Left forelimb (tissue), 1 donor: ENCODE data around the gene EHD1.

Experiments
- DNase-seq: peaks from one replicate; pipeline ENCODE4 v3.0.0-alpha.2; 2018; ENCODE audit warnings: low spot score

EHD1 gene

DNA sequence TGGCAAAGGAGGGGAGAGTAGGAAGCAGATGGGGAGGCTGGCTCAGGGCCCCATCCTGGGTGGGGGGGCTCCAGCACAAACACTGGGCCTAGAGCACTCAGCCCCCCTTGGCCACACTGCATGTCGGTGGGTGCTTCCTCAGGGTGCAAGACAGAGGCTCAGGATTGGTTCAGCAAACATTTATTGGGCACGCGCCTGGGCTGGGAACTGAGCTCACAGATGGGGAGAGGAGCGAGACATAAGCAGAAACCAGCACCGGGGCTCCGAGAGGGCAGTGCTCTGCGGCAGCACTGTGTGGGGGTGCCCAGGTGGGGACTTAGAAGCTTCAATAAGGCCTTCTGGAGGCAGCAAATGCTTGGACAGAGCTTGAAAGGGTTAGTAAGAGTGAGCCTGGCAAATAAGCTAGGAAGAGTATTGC lies 12.1 kb upstream of the EHD1 start:
- DNase-seq, result no peak

DNA sequence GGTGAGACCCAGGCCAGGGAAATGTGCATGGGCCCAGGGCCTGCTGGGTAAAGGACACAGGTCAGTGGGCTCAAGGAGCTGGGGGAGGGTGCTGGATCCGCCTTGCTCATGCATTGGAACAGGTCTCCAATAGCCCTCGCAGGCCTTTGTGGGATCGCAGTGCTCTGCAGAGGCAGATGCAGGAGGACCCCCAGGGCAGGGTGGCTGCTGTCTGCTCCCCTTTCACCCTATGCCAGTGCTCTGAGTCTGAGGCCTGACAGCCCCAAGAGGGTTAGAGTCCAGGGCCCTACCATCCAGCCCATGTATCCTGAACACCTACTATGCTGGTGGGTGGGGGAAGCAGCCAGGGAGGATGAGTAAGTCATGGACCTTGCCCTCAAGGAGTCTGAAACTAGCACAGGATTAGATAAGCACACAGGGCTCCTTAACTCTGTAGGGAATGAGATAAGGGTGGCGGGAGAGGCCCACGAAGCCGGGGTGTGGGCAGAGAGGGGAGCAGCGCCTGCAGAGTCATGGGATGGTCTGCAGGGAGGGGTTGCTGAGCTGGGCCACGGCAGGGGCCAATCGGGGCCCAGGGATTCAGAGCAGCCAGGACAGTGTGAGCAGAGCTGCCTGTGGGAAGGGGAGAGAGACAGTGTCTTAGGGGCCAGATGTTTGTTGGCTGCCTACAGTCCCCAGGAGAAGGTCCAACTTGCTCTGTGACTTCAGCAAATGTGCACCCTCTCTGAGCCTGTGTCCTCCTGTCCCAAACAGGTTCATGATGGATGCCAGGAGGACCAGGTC lies 10.5 kb upstream of the EHD1 start:
- DNase-seq, result no peak

DNA sequence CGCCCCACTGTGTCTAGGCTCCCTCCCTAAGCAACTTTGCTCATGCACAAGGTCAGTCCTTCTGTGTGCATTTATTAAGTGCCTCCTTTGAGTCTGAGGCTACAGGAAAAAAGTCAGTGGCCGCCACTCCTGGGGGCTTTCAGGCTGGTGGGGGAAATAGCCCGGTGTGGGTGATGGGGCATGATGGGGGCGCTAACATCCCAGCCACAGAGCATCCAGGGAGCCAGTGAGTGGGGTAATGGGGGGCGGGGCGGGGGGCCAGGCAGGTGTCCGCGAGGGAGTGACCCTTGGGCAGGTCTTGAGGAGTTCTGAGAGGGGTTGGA lies 9.9 kb upstream of the EHD1 start:
- no peak for DNase-seq

DNA sequence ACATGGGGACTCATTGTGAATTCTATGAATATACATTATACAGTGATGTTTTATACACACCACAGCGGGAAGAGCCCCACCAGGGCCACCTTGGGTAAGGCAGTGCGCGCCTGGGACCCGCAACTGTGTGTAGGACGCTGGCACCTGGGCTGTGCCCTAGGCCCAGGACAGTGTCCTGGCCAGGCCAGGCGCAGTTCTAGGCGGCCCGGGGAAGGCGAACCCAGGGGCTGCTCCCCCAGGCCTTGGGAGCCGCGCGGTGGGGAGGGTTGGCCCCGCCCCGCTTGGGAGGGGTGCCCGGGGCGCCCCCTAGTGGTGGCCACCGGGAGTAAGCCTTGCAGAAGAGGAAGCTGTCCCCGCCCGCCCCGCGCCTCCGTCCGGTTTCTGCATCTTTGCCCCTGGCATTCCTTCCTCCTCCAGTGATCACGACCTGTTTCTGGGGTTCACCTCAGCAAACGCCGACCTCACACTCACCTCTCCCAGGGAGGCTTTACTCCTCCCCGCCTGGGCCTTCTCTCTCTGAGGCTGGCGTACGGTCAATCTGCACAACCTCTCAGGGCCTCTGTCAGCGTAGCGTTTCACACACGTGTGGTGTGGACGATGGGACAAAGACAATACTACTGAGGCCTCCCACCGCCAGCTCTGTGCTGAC lies 9.5 kb upstream of the EHD1 start:
- peak; percentile 89 for DNase-seq

DNA sequence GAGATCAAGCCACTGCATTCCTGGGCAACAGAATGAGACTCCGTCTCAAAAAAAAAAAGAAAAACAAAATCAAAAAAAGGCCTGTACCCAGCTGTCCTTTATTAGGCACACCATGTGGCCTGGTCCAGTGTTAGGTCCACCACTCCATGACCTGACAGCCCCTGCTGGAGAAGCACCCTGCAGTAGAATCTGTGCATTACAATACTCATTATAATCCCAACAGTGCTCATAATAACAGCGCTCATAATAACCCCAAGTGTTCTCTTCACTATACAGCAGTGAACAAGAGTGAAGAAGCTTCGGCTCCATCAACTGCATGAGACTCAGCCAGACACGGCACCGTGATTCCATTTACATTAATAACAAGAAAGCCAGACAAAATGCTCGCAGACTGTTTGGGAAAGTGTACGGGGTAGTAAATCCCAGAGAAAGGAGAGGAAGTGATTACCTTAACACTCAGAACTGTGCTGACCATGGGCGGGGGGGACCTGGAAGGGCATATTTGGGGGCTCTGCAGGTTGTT lies 8.9 kb upstream of the EHD1 start:
- DNase-seq, result no peak

DNA sequence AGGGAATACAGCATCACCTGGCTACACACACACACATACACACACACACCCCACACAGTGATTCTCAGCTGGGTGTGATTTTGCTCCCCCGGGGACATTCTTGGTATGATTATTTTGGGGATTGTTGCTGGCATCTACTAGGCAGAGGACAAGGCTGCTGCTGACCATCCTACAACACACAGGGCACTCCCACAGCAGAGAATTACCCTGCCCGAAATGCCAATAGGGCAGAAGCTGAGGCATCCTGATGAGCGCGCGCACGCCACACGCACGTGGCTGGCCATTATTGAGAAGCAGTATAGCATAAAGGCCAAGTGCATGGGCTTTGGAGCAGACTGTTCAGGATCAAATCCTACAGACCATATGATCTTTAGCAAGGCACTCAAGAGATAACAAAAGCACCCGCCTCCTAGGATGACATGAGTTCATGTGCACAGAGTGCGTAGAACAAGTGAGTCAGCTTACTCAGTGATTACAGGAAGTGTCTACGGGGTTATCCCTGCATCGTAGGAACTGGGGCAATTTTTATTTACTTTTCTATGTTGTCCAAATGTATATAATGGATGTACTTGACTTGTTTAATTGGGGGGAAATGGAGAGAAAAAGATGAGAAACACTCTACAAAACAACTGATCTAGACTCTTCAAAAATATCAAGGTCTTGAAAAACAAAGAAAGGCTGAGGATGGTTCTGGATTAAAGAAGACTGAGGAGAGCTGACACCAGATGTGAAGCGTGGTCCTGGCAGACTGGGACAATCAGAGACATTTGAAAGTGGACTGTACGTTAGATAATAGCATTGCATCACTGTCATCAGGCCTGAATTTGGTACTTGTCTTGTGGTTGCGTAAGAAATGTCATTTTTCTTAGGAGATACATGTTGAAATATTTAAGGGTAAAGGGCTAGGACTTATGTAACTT lies 7.2 kb upstream of the EHD1 start:
- DNase-seq, result no peak

DNA sequence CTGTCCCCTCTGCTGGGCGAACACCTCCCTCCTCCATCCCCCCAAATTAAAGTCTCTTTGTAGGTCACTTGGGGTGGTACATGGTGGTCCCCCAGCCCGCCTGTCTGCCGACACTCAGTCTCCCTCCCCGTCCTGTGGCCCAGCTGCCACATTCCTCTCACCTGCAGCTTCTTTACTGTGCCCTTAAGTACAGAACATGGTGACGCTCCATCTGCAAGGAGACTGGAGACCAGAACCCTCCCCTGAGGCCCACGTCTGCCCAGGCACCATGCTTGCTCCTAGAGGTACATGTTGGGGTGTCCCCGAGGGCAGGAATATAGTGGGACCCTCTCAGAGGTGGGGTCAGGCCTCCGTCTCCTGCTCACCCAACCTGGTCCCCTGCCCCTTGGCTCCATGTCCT lies 5.6 kb upstream of the EHD1 start:
- no peak for DNase-seq

DNA sequence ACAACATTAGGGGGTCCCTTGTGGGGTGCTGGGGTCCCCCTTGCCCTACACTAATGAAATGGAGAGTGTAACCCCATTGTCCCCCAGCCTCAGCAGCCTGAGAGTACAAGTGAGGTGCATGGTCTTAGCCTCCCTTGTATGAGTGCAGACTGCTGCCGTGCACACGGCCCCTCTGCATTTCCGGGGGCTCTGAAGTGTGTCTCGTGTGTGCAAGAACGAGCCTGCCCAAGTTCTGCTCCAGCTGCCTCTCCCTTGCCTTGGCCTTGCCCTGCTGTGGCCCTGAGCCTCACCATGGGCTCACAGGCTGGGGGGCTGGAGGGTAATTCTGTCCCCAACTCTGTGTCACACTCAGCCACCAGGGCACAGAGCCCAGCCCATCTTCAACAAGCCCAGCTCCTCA lies 5.2 kb upstream of the EHD1 start:
- DNase-seq, result no peak

DNA sequence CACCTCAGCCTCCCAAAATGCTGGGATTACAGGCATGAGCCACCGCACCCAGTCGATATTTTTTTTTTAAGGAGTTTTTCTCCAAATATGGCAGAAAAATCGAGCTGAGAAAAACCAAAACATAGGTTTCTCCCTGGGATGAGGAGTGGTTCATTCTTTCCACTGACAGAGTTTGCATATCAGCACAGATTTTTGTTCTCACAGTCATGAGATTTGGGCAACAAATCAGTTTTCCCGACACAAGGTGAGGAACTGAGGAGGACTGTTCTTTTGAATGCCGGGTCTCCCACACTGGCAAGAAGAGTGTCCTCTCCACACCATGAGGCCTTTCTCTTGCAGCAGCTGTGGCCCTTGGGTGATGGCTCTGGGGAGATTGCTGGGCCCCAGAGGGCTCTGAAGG lies 3.8 kb upstream of the EHD1 start:
- no peak for DNase-seq

DNA sequence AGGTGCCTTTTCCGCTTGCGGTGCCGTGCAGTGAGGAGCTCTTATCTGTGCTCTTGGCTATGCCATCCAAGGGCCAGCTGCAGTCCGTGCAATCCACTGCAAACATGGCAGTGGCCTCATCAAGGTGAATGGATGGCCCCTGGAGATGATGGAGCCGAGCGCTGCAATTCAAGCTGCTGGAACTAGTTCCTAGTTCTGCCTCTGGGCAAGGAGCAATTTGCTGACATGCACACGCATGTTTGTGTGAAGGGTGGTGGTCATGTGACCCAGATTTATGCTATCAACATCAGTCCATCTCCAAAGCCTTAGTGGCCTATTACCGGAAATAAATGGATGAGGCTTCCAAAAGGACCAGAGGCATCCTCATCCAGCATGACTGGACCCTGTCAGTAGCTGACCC lies 3.1 kb upstream of the EHD1 start:
- no peak for DNase-seq

DNA sequence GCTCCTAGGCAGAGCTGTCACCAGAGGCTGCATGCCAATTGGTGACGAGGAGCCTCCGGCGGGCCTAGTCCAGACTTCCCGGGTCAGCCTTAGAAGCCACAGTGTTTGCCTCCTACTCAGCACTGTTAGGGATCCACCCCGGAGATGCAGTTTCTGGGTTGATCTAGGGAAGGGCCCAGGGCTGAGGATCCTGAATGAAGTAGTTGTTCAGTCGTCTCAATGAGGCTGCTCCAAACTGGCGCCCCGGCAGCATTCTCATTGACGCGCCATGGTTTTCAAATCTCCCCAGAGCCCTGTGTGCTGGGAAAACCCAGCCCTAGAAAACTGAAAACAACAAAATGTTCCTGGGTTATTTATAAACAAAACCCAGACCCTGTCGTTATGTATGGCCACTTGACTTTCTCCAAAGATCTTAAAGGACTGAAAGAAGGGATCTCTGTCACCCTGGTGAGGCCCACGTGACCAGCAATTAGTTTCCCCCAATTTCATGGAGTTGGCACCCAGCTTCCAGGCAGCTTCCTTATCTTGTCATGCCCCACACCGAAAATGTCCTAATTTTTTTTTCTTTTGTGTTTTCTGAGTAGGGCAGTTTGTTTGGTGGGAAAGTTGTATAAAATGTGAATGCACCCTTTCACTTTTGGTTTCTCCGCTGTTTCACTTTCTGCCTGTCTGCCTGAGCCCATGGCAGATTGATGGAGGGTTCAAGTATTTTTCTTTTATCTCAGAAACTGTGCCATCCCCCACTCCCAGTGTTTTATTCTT lies 2.0 kb upstream of the EHD1 start:
- no peak for DNase-seq

DNA sequence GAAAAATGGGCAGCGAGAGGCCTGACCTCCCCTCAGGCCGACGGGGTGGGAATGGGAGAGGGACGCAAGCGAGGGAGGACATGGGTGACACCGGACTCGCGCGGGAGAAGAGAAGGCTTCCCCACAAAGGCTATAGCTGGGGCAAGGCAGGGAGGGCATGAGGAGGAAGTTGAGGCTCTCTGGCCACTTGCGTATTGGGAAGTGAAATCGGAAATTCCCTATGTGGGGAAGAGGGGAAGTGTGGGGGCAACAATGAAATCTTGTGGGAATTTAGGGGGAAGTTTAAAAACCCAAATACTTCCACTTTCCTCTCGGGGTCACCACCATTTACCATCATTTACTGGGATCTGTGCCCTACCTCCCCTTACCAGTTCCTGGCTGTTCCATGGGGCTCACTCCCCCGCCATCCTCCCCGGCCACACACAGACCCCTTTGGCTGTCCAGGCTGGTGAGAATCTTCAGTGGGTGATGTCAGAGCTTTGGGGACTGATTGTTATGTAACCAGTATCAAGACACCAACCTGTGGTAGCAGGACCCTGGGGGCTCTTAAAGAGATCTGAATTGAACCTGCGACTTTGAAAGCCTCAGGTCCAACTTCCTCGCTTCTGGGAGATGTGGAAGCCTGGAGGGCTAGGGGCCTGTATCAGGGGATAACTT lies 951 bp upstream of the EHD1 start:
- no peak for DNase-seq

DNA sequence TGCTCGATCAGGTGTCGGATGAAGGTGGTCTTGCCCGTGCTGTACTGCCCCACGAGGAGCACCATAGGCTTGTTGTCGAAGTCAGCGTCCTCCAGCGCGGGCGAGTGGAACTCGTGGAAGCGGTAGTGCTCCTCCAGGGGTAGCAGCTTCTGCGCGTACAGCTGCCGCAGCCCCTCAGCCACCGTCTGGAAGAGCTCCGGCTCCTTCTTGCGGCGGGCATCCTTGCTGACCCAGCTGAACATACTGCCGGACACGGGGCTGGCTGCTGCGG lies 263 bp downstream of the EHD1 start:
- no peak for DNase-seq

DNA sequence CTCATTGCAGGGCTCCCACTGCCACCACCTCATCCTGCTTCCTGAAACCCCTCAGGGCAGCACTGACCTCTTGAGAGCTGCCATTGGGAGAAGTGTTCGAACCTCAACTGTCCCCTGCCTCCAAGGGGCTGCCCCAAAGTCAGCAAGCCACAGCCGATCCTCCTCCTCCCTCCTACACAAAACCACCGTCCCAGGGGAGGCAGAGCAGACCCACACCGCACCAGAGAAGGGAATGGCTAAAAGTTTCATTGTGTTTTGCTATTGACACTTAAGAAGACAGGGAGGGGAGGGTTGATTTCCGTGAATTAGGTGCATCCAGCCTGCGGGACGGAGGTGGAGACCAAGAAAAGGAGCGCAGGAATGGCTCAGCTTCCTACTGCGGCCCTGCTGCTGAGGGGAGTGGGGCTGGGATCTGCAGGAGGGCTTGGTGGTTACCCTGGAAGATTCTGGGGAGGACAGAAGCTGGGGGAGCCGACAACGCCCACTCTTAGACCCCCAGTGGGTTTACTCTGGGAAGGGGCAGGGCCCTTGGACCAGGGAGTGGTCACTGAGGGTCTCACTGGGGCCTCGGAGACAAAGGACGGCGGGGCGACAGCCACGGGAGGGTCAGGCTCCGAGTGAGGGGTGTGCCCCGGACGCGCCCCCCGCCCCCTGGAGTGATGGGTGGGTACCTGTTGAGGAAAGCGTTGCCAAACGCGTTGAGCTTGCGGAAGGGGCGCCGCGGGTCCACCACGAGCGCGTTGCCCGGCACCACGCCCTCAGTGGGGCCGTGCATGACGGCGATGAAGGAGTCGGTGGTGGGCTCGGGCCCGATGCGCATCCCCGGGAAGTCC lies 815 bp downstream of the EHD1 start:
- DNase-seq, result no peak

DNA sequence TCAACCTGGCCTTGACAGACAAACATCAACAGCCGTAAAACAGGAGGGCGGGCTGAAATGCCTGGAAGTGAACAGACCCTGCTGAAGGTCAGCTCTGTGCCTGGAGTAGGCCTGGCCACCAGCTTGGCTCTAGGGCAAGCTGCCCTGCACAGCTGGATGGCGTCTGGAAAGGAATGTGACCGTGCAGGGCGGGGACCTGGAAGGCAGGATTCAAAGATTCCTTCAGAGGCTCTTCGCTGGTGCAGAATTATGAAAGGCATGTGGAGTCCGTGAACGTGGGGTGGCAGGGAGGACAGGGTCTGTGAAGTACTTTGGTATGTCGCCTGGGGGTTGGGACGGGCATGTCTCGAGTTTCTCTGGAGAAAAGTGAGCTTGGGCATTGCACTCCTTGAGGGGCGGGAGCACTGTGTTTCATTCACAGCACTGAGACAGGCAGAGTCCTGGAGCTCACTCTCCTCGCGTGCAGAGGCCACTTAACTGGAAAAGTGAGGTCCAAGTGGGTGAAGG lies 1.5 kb downstream of the EHD1 start:
- DNase-seq, result no peak

DNA sequence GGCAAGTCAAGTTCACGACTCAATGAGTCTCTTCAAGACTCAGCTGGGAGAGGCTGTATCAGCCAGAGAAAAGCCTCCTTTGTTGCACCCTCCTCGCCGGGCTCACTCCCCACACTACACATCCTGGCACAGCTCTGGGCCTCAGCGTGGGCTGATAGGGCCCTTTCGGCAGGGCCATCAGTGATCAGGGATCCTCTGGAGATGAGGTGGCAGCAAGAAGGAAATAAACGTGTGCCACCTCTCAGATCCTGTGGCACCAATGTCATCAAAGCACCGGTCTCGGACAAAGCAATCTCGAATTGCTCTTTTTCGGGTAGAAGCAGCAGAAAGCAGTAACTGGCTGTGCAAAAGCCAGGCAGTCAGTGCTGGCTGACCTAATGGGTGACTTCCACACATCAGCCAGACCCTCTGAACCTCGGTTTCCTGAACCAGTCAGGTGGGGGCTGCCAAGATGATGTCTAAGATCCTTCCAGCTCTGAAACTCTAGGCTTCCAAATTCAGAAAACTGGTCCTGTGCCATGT lies 2.1 kb downstream of the EHD1 start:
- DNase-seq, result no peak

DNA sequence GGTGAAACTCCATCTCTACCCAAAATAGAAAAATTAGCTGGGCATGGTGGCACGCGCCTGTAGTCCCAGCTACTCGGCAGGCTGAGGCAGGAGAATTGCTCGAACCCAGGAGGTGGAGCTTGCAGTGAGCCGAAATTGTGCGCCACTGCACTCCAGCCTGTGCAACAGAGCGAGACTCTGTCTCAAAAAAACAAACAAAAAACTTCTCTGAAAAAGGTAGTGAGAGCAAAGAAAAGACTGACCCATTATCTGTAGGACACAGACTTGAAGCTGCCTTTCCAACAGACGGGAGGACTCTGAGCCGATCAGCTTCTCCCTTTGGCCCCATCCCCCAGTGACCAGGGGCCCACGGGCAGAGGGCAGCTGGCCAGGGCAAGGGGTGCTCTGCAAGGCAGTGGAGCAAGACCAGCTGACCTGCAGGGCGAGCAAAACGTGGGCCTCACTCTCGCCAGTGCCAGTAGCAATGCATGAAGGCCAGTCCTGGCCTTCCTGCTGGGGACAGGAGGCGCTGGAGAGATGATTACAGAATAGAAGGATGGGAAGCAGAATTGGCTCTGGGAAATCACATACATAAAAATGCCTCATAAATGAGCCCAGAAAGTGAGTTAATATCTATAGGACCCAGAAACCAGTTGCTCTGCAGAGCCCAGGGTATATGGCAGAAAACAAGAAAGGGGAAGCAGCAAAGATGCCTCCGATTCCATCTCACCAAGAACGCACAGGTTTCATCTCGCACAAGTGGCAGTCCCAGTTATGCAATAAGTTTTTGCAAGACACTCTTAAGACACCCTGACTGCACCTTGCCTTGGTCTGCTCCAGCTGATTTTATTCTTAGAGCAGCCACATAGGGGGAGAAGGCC lies 2.8 kb downstream of the EHD1 start:
- DNase-seq, result no peak

DNA sequence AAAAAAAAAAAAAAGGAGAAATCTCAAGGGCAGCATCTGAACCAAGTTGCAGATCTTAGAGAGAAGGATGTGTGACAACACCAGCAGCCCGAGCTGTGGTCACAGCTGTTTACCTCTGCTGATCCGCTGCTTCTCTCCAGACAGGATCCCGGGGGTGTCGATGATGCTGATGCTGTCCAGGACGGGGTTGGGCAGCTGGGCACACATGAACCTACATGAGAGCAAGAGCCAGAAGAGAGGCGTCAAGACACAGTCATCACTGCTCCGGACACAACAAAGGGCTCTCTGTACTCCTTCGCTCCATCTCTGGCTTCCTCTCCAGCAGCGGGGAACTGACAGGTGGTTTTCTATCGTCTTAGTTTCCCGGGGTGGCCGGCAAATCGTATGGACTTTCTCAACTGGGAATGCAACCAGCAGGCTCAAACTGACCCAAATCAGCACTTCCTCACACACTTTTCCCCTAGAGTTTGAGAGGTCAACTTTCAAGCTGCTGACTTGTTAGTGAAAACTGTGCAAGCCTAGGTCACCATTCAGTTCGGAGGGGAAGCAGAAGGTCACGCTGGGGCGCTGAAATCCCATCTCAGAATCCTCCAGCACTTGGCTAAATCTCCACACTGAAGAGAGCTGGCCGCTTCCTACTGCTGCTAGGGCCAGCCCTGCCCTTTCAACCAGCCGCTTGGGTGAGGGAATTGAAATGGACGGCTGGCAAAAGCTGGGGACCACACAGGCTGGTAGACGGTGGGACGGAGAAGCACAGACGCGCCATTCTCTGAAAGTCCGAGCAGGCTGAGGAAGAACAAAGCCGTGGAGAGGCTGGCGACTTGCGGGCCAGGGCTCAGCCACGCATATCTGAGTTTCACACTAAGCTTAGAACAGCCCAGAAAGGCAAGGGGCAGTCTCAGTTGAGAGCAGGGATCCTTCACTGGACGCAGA lies 3.8 kb downstream of the EHD1 start:
- DNase-seq, result no peak
